Central memory CD4-positive, alpha-beta T cell (primary cell): Measurements from ENCODE around the gene MADD.
"Not testable (repeated sequence)": the region's sequence is repeated elsewhere in the genome, so short reads cannot be mapped to it uniquely, and the experiment has no call there.

ENCODE experiments used
- DNase-seq: peaks from one replicate; pipeline ENCODE4 v3.0.0; 2022

Gene MADD

GRCh38 chr11:47326198-47326597 is 56.3 kb downstream of the MADD start:
- DNase-seq = no peak

GRCh38 chr11:47327025-47327424 is 57.1 kb downstream of the MADD start:
- DNase-seq = no peak

- DNase-seq = no peak
These were observed 58.0 kb downstream of the MADD start for GRCh38 chr11:47327949-47328348.

- DNase-seq = no peak
These were observed 58.8 kb downstream of the MADD start for GRCh38 chr11:47328449-47329390.

- DNase-seq = no peak
These were observed 59.6 kb downstream of the MADD start for GRCh38 chr11:47329431-47329986.

- no peak for DNase-seq
These were observed 60.3 kb downstream of the MADD start for GRCh38 chr11:47329987-47330931.

- no peak for DNase-seq
These were observed 61.7 kb downstream of the MADD start for GRCh38 chr11:47331454-47332302.

GRCh38 chr11:47332303-47332711 is 62.4 kb downstream of the MADD start:
- no peak for DNase-seq

GRCh38 chr11:47332791-47333525 is 63.0 kb downstream of the MADD start:
- DNase-seq = no peak

GRCh38 chr11:47333526-47333845 is 63.6 kb downstream of the MADD start:
- DNase-seq = no peak

- no peak for DNase-seq
These were observed 64.0 kb downstream of the MADD start for GRCh38 chr11:47333886-47334443.

GRCh38 chr11:47334699-47335411 is 64.9 kb downstream of the MADD start:
- DNase-seq = not testable (repeated sequence)

- DNase-seq = no peak
These were observed 65.8 kb downstream of the MADD start for GRCh38 chr11:47335733-47336132.

GRCh38 chr11:47336595-47336994 is 66.7 kb downstream of the MADD start:
- DNase-seq = no peak

GRCh38 chr11:47337229-47337924 is 67.4 kb downstream of the MADD start:
- DNase-seq = no peak

- DNase-seq = no peak
These were observed 68.7 kb downstream of the MADD start for GRCh38 chr11:47338396-47339241.

- DNase-seq = no peak
These were observed 70.1 kb downstream of the MADD start for GRCh38 chr11:47340010-47340409.

GRCh38 chr11:47340980-47341775 is 71.2 kb downstream of the MADD start:
- no peak for DNase-seq
